ENCODE measurements around the gene GPS2.
"Not testable (repeated sequence)": the region's sequence is repeated elsewhere in the genome, so short reads cannot be mapped to it uniquely, and the experiment has no call there.

The GPS2 gene

DNA sequence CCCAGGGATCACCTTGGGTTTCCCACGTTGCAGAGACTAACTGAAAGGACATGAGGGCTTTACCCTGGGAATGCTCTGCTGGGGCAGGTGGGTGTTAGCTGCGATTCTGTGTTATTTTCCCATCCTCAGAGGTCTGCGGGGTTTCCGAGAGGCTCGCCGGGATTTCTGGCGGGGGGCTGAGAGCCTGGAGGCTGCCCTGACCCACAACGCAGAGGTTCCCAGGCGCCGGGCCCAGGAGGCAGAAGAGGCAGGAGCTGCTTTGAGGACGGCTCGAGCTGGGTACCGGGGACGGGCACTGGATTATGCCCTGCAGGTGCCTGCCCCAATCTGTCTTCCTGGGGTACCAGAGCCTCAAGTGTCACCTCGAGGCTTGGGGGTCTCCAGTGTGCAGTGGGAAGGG lies 28.1 kb upstream of the GPS2 start:
- Histone ChIP-seq H3K4me2 (ENCODE audit: low read length) (no peak overlapping the region), H3K56ac (ENCODE audit: low read length) (no peak overlapping the region), H3K27ac (ENCODE audit: low read depth, low read length) (no peak overlapping the region), H3K27me3 (ENCODE audit: insufficient read depth, low read length, poor library complexity) (no peaks in the 10 kb centered on the region), H3K4me1 (ENCODE audit: control insufficient read depth, low read depth, low read length) (no peaks in the 10 kb centered on the region), H4K5ac (ENCODE audit: low read length) (no peak overlapping the region), H3K4ac (ENCODE audit: low read depth, low read length) (no peak overlapping the region), H2BK120ac (ENCODE audit: low read depth, low read length) (no peak overlapping the region), H2AK5ac (ENCODE audit: low read length) (no peak overlapping the region), H3K79me1 (ENCODE audit: low read length) (no peaks in the 10 kb centered on the region), H3K79me2 (ENCODE audit: control insufficient read depth, insufficient read depth, low read length) (no peaks in the 10 kb centered on the region), H3K23ac (ENCODE audit: low read length) (no peak overlapping the region), H3K18ac (ENCODE audit: low read length) (no peak overlapping the region), H3K9ac (ENCODE audit: low read length) (no peak overlapping the region), H3K4me3 (ENCODE audit: low read length) (no peak overlapping the region), H2BK5ac (ENCODE audit: low read length) (no peak overlapping the region), H4K8ac (ENCODE audit: low read depth, low read length) (no peak overlapping the region), H2BK15ac (replicated peaks; ENCODE audit: low read depth) (no peak overlapping the region), H3K36me3 (ENCODE audit: control insufficient read depth, insufficient read depth, low read length) (no peaks in the 10 kb centered on the region)
- WGBS (ENCODE audit: extremely low coverage, insufficient coverage, low lambda C conversion rate) = no CpG with 5 or more reads among the region's 15 CpGs
- DNase-seq = no peak

DNA sequence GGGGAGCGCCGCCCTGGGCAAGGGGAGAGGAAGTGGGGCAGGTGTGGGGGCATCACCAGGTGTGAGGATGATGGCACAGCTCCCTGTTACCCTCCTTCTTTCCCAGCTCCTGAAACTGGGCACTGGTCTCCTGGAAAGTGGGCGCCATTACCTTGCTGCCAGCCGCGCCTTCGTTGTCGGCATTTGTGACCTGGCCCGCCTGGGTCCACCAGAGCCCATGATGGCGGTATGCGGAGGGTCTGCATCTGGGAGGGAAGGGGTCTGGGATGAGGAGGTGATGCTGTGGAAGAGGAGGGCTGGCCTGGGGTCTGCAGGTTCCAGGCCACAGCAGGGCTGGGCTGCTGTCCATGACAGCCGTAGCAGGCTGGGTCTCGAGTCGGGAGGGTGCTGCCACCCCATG lies 26.7 kb upstream of the GPS2 start:
- Histone ChIP-seq H3K9ac (ENCODE audit: low read length) (no peak overlapping the region), H3K4me3 (ENCODE audit: low read length) (no peak overlapping the region), H3K36me3 (ENCODE audit: control insufficient read depth, insufficient read depth, low read length) (no peaks in the 10 kb centered on the region), H4K5ac (ENCODE audit: low read length) (no peak overlapping the region), H3K23ac (ENCODE audit: low read length) (no peak overlapping the region), H3K56ac (ENCODE audit: low read length) (no peak overlapping the region), H2BK15ac (replicated peaks; ENCODE audit: low read depth) (no peak overlapping the region), H3K18ac (ENCODE audit: low read length) (no peak overlapping the region), H3K4me1 (ENCODE audit: control insufficient read depth, low read depth, low read length) (peaks cover under 1% of the 10 kb centered on the region), H4K8ac (ENCODE audit: low read depth, low read length) (no peak overlapping the region), H2BK5ac (ENCODE audit: low read length) (no peak overlapping the region), H2AK5ac (ENCODE audit: low read length) (no peak overlapping the region), H3K4ac (ENCODE audit: low read depth, low read length) (no peak overlapping the region), H3K27me3 (ENCODE audit: insufficient read depth, low read length, poor library complexity) (no peaks in the 10 kb centered on the region), H3K79me2 (ENCODE audit: control insufficient read depth, insufficient read depth, low read length) (no peaks in the 10 kb centered on the region), H3K79me1 (ENCODE audit: low read length) (no peaks in the 10 kb centered on the region), H3K27ac (ENCODE audit: low read depth, low read length) (no peak overlapping the region), H2BK120ac (ENCODE audit: low read depth, low read length) (no peak overlapping the region), H3K4me2 (ENCODE audit: low read length) (no peak overlapping the region)
- no CpG with 5 or more reads among the region's 13 CpGs for WGBS (ENCODE audit: extremely low coverage, insufficient coverage, low lambda C conversion rate)
- no peak for DNase-seq

DNA sequence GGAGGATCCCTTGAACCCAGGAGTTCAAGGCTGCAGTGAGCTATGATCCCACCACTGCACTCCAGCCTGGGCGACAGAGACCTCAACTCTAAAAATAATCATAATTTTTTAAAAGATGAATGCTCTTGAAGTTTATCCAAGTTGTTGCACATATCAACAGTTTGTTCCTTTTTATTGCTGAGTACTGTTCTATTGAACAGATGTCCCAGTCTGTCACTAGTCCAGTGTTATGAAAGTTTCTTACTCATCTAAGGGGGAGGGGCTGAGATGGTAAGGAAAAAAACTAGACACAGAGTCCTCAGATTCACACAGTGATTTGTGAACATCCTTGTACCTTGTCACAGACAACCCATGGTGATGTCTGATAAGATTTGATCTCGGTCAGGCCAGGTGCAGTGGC lies 25.0 kb upstream of the GPS2 start:
- no peak overlapping the region for H2BK5ac ChIP-seq (ENCODE audit: low read length)
- no peaks in the 10 kb centered on the region for H3K36me3 ChIP-seq (ENCODE audit: control insufficient read depth, insufficient read depth, low read length)
- H3K23ac ChIP-seq (ENCODE audit: low read length) = no peak overlapping the region
- H3K79me1 ChIP-seq (ENCODE audit: low read length) = no peaks in the 10 kb centered on the region
- no peak overlapping the region for H3K18ac ChIP-seq (ENCODE audit: low read length)
- H2BK120ac ChIP-seq (ENCODE audit: low read depth, low read length) = no peak overlapping the region
- H3K27ac ChIP-seq (ENCODE audit: low read depth, low read length) = no peak overlapping the region
- no peak overlapping the region for H3K9ac ChIP-seq (ENCODE audit: low read length)
- no peaks in the 10 kb centered on the region for H3K79me2 ChIP-seq (ENCODE audit: control insufficient read depth, insufficient read depth, low read length)
- no peak overlapping the region for H3K4me2 ChIP-seq (ENCODE audit: low read length)
- no peak overlapping the region for H4K5ac ChIP-seq (ENCODE audit: low read length)
- H2BK15ac ChIP-seq (replicated peaks; ENCODE audit: low read depth) = no peak overlapping the region
- H3K27me3 ChIP-seq (ENCODE audit: insufficient read depth, low read length, poor library complexity) = no peaks in the 10 kb centered on the region
- peaks cover 5% of the 10 kb centered on the region for H3K4me1 ChIP-seq (ENCODE audit: control insufficient read depth, low read depth, low read length)
- H3K56ac ChIP-seq (ENCODE audit: low read length) = no peak overlapping the region
- H3K4me3 ChIP-seq (ENCODE audit: low read length) = no peak overlapping the region
- H3K4ac ChIP-seq (ENCODE audit: low read depth, low read length) = no peak overlapping the region
- DNase-seq = no peak
- H4K8ac ChIP-seq (ENCODE audit: low read depth, low read length) = no peak overlapping the region
- no CpG with 5 or more reads among the region's 2 CpGs for WGBS (ENCODE audit: extremely low coverage, insufficient coverage, low lambda C conversion rate)
- H2AK5ac ChIP-seq (ENCODE audit: low read length) = no peak overlapping the region

DNA sequence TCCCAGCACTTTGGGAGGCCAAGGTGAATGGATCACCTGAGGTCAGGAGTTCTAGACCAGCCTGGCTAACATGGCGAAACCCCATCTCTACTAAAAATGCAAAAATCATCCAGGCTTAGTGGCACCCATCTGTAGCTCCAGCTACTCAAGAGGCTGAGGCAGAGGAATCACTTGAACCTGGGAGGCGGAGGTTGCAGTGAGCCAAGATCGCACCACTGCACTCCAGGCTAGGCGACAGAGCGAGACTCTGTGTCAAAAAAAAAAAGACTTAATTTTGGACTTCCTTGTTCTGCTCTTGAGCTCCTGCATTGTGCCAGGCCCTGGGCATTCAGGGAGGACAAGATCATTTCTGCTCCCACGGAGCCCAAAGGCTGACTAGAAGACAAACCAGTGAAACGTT lies 22.4 kb upstream of the GPS2 start:
- not testable (repeated sequence) for H3K4me2 ChIP-seq (ENCODE audit: low read length); H4K5ac ChIP-seq (ENCODE audit: low read length); H3K9ac ChIP-seq (ENCODE audit: low read length); DNase-seq; H2BK5ac ChIP-seq (ENCODE audit: low read length); H3K4me1 ChIP-seq (ENCODE audit: control insufficient read depth, low read depth, low read length); H2BK120ac ChIP-seq (ENCODE audit: low read depth, low read length); H3K4me3 ChIP-seq (ENCODE audit: low read length); H3K79me2 ChIP-seq (ENCODE audit: control insufficient read depth, insufficient read depth, low read length); H3K27ac ChIP-seq (ENCODE audit: low read depth, low read length); H3K36me3 ChIP-seq (ENCODE audit: control insufficient read depth, insufficient read depth, low read length); H4K8ac ChIP-seq (ENCODE audit: low read depth, low read length); H3K4ac ChIP-seq (ENCODE audit: low read depth, low read length); H2AK5ac ChIP-seq (ENCODE audit: low read length); H3K23ac ChIP-seq (ENCODE audit: low read length); H3K27me3 ChIP-seq (ENCODE audit: insufficient read depth, low read length, poor library complexity); H3K79me1 ChIP-seq (ENCODE audit: low read length); H2BK15ac ChIP-seq (replicated peaks; ENCODE audit: low read depth); H3K18ac ChIP-seq (ENCODE audit: low read length)
- no CpG with 5 or more reads among the region's 7 CpGs for WGBS (ENCODE audit: extremely low coverage, insufficient coverage, low lambda C conversion rate)
- H3K56ac ChIP-seq (ENCODE audit: low read length) = peak overlapping the region; percentile 34

DNA sequence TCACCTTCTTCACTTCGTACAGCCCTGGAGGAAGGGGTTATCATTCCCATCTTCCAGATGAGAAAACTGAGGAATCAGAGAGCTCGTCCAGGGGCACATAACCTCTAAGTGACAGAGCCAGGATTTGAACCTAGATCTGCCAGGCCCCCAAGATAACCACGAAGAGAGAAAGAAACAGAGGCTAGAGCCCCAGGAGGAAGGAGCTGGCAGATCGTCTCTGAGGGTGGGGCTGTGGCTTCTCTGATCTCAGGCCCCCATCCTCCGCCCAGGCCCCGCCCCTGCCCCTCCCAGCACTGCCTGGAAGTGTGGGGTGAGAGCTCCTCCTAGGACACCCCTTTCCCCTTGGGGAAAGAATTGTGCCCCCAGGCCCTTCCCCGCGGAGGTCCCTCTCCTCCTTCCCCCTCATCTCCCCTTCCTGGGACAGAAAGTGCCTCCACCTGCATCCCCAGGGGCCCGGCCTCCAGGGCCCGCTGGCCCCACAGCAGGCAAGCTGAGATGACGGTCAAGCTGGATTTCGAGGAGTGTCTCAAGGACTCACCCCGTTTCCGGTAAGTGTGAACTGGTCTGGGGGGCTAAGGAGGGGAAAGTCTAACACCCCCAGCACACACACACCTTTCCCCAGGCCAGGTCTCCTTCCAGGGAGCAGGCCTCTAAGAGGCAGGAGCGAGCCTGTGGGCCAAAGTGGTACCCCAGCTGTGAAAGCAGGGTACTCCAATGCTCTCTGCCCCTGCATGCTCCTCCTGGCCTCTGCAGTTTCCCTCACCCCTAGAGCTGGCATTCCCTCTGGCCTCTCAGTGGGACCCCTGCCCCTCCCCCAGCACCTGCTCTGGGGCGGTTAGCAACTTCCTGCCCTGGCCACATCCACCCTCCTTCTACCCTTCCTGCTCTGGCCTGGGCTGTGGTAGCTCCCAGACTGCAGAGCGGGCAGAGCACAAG lies 21.3 kb upstream of the GPS2 start, which contains the start of gene ACAP1:
Gene ACAP1 (plus strand): TSS at position 290 of the 936 bp plus-strand sequence. CDS start 206 bp downstream, at position 496.
- H3K36me3 ChIP-seq (ENCODE audit: control insufficient read depth, insufficient read depth, low read length) = no peaks in the 10 kb centered on the region
- peak; percentile 61 for DNase-seq
- peak within 1 kb of the TSS; percentile 3 for H3K18ac ChIP-seq (ENCODE audit: low read length)
- no peak within 1 kb of the TSS for H3K23ac ChIP-seq (ENCODE audit: low read length)
- H3K79me1 ChIP-seq (ENCODE audit: low read length) = no peaks in the 10 kb centered on the region
- peak within 1 kb of the TSS; percentile 51 for H3K9ac ChIP-seq (ENCODE audit: low read length)
- H3K79me2 ChIP-seq (ENCODE audit: control insufficient read depth, insufficient read depth, low read length) = no peaks in the 10 kb centered on the region
- peaks cover 5% of the 10 kb centered on the region for H3K4me1 ChIP-seq (ENCODE audit: control insufficient read depth, low read depth, low read length)
- peak within 1 kb of the TSS; percentile 38 for H3K27ac ChIP-seq (ENCODE audit: low read depth, low read length)
- peak within 1 kb of the TSS; percentile 43 for H2BK5ac ChIP-seq (ENCODE audit: low read length)
- no peak within 1 kb of the TSS for H2BK120ac ChIP-seq (ENCODE audit: low read depth, low read length)
- no peak within 1 kb of the TSS for H4K8ac ChIP-seq (ENCODE audit: low read depth, low read length)
- no CpG with 5 or more reads among the region's 17 CpGs for WGBS (ENCODE audit: extremely low coverage, insufficient coverage, low lambda C conversion rate)
- H2AK5ac ChIP-seq (ENCODE audit: low read length) = no peak within 1 kb of the TSS
- H4K5ac ChIP-seq (ENCODE audit: low read length) = no peak within 1 kb of the TSS
- H3K56ac ChIP-seq (ENCODE audit: low read length) = peak within 1 kb of the TSS; percentile 73
- no peak within 1 kb of the TSS for H3K4me3 ChIP-seq (ENCODE audit: low read length)
- H2BK15ac ChIP-seq (replicated peaks; ENCODE audit: low read depth) = no peak within 1 kb of the TSS
- no peak within 1 kb of the TSS for H3K4ac ChIP-seq (ENCODE audit: low read depth, low read length)
- peak within 1 kb of the TSS; percentile 13 for H3K4me2 ChIP-seq (ENCODE audit: low read length)
- H3K27me3 ChIP-seq (ENCODE audit: insufficient read depth, low read length, poor library complexity) = no peaks in the 10 kb centered on the region
